BLaER1 (cell line): ENCODE data around the gene KCNC3.

Experiments
- H3K27ac ChIP-seq: shearing (Covaris generic); formaldehyde crosslinking; 2 replicates; pipeline ENCODE4 v1.8.1; 2022
- H3K27me3 ChIP-seq: shearing (Covaris generic); formaldehyde crosslinking; 2 replicates; pipeline ENCODE4 v1.8.1; 2022
- H3K36me3 ChIP-seq: shearing (Covaris generic); formaldehyde crosslinking; 2 replicates; pipeline ENCODE4 v1.8.1; 2022
- H3K4me1 ChIP-seq: shearing (Covaris generic); formaldehyde crosslinking; 2 replicates; pipeline ENCODE4 v1.8.1; 2022
- H3K4me2 ChIP-seq: shearing (Covaris generic); formaldehyde crosslinking; 2 replicates; pipeline ENCODE4 v1.8.1; 2022
- H3K4me3 ChIP-seq: shearing (Covaris generic); formaldehyde crosslinking; 2 replicates; pipeline ENCODE4 v1.8.1; 2022
- H3K9ac ChIP-seq: shearing (Covaris generic); formaldehyde crosslinking; 2 replicates; pipeline ENCODE4 v1.8.1; 2022
- H3K9me3 ChIP-seq: shearing (Covaris generic); formaldehyde crosslinking; 2 replicates; pipeline ENCODE4 v1.8.1; 2022
- H4K20me1 ChIP-seq: shearing (Covaris generic); formaldehyde crosslinking; 2 replicates; pipeline ENCODE4 v1.8.1; 2022
- Cebpa-rat ChIP-seq: shearing (Covaris generic); IDR thresholded peaks from 2 replicates; pipeline ENCODE4 v1.8.1; 2022

The KCNC3 gene

DNA sequence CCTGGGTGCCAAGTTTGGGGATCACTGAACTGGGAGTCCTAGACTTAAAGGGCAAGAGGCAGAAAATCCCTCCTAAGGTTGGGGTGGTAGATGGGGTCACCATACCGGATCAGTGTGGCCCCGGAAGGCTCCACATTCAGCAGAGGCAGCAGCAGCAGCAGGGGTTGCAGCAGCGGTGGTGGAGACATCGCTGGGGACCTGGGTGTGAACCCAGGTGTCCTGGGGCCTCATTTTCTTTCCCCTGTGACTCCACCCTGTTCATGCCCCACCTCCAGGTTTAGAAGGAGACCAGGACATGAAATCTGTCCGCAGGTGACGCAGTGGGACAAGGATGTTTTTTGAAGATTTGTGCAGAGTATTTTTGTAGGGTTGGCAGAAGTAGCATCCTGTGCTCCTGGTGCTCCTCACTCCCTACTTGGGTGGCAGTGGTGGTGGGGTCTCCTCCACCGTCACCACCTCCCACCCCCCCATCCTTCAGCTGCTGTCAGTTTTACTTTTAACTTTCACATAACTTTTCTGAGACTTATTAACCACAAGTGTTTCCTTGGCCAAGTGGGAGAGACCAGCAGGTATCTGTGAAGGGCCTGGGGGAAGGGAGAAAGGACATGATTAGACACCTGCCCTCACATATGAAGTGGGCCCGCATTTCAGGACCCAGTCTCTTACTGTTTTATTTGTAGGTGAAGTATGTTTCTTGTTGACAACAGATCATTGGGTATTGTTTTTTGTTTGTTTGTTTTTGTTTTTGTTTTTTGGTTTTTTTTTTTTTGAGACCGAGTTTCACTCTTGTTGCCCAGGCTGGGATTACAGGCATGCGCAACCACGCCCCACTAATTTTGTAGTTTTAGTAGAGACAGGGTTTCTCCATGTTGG lies 36.5 kb upstream of the KCNC3 start, which contains the start of gene NAPSA:
TSS of gene NAPSA (minus strand) at position 206 of the 873 bp plus-strand sequence. CDS start at position 188, 18 bp downstream.
- no peaks in the 10 kb centered on the region for H3K36me3 ChIP-seq
- peaks cover 11% of the 10 kb centered on the region; the same call in 1 of the 2 replicates for H3K9me3 ChIP-seq
- peak within 1 kb of the TSS; percentile 87 for H3K27ac ChIP-seq
- no peak within 1 kb of the TSS for H3K4me3 ChIP-seq
- H3K4me1 ChIP-seq = peaks cover 77% of the 10 kb centered on the region
- H3K4me2 ChIP-seq = peak within 1 kb of the TSS; percentile 74
- TF ChIP-seq Cebpa-rat = no peak
- no peaks in the 10 kb centered on the region for H4K20me1 ChIP-seq
- peak within 1 kb of the TSS; percentile 55; the same call in 1 of the 2 replicates for H3K9ac ChIP-seq
- no peaks in the 10 kb centered on the region for H3K27me3 ChIP-seq

DNA sequence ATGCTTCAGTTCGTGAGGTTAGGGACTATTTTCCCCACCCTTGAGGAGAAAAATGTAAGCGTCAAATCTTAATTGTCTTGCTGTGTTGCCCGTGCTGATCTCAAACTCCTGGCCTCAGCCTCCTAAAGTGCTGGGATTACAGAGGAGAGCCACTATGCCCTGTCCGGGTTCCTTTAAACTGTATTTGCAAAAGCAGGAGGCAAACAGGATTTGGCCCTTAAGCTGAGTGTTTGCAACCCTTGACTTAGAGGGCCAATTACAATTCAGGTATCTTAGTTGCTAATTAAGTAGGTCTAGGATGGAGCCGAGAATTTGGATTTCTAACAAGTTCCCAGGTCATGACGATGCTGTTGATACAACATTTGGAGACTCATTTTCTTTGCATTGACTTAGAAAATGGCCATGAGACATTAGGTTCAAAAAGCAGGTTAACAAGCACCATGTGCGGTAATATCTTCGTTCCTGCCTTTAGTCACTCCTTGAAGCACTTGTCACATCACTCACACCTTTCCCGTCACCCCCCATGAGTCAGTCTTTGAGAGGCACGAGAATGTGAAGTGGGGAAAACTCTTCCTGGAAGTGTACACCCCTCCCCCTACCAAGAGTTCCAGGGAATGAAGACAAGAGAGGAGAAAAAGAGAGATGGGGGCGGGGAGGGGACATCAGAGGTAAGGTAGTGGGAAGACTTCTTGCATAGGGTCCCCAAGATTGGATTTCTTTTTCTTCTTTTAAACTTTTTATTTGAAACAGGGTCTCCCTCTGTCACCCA lies 33.7 kb upstream of the KCNC3 start:
- no peaks in the 10 kb centered on the region for H4K20me1 ChIP-seq
- H3K9me3 ChIP-seq = peaks cover 11% of the 10 kb centered on the region; the same call in 1 of the 2 replicates
- H3K4me3 ChIP-seq = no peak overlapping the region
- 0 out of 2 replicates have a peak overlapping the region, but pooled peaks have one; percentile 15 for H3K4me2 ChIP-seq
- H3K4me1 ChIP-seq = peaks cover 78% of the 10 kb centered on the region
- no peaks in the 10 kb centered on the region for H3K36me3 ChIP-seq
- no peak for TF ChIP-seq Cebpa-rat
- H3K27ac ChIP-seq = no peak overlapping the region
- no peaks in the 10 kb centered on the region for H3K27me3 ChIP-seq
- H3K9ac ChIP-seq = no peak overlapping the region

DNA sequence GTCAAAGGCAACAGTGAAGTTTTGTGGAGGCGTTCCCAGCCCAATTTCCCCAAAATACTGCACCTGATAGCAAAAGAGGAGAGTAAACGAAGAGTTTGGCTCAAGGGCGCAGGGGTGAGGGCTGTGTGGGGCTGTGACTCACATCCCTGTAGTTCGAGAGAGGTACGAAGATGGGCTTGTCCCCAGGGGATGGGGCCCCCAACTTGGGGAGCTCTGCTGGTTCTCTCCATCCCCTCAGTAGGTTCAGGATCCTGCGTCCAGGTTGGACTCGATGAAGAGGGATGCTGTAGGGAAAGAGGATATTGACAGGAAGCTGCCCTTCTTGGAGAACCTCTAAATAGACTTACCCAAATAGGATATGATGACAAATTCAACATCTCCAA lies 32.8 kb upstream of the KCNC3 start:
- no peak for TF ChIP-seq Cebpa-rat
- no peaks in the 10 kb centered on the region for H4K20me1 ChIP-seq
- H3K27me3 ChIP-seq = no peaks in the 10 kb centered on the region
- H3K36me3 ChIP-seq = no peaks in the 10 kb centered on the region
- no peak overlapping the region for H3K4me3 ChIP-seq
- H3K27ac ChIP-seq = no peak overlapping the region
- no peak overlapping the region for H3K4me2 ChIP-seq
- peaks cover 11% of the 10 kb centered on the region; the same call in 1 of the 2 replicates for H3K9me3 ChIP-seq
- peaks cover 76% of the 10 kb centered on the region for H3K4me1 ChIP-seq
- H3K9ac ChIP-seq = no peak overlapping the region

DNA sequence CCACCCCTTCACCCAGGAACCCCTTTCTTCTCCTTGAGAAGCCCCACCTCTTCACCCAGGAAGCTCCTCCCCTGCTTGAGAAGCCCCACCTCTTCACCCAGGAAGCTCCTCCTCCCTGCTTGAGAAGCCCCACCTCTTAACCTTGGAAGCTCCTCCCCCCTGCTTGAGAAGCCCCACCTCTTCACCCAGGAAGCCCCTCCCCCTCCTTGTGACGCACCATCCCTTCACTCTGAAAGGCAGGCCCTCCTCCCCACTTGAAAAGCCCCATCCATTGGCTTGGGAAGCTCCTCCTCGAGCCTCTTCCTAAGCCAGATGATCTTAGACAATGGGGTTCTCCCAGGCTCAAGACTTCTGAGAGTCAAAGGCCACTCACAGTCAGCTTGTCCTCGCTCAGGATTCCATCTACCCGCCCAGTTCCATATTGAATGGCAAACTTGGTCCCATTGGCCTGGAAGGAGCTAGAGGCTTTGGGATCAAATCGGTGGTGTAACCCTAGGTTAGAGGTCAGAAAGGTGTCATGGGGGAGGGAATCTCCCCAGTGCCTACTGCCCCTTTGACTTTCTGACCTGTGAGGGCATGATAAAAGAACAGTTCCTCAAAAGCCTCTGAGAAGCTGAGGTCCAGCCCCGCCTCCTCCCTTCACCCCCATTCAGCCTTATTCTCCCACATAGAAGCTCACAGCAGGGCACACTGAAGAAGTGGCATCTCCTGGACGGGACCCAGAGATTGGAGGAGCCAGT lies 32.3 kb upstream of the KCNC3 start:
- no peaks in the 10 kb centered on the region for H3K27me3 ChIP-seq
- H4K20me1 ChIP-seq = no peaks in the 10 kb centered on the region
- no peak for TF ChIP-seq Cebpa-rat
- H3K36me3 ChIP-seq = no peaks in the 10 kb centered on the region
- H3K4me2 ChIP-seq = no peak overlapping the region
- H3K9me3 ChIP-seq = peaks cover 11% of the 10 kb centered on the region; the same call in 1 of the 2 replicates
- no peak overlapping the region for H3K27ac ChIP-seq
- H3K4me1 ChIP-seq = peaks cover 76% of the 10 kb centered on the region
- no peak overlapping the region for H3K9ac ChIP-seq
- H3K4me3 ChIP-seq = no peak overlapping the region

DNA sequence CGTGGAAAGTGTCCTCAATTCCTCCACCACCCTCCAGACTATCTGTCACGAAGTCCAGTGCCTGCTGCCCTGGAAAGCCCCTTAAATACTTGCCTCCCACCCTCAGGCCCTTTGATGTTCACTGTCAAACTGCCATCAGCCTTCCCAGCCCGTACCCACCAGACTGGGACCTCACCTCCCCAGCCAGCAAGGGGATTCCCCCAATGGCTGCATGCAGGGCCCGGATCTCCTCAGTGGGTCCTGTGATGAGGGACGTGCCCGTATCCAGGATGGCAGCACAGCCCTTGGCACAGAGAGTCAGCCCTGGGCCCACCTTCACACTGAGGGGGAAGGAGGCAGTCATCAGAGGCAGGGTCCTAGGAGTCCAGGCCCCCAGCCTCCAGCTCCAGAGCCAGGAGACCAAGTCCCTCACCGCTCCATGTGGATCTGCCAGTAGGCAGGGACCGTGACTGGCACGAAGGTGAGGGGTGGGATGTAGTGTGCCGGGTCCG lies 30.2 kb upstream of the KCNC3 start:
- Histone ChIP-seq H3K36me3 (no peaks in the 10 kb centered on the region), H3K4me1 (peaks cover 59% of the 10 kb centered on the region), H3K9ac (no peak overlapping the region), H3K4me3 (no peak overlapping the region), H3K9me3 (peaks cover 11% of the 10 kb centered on the region; the same call in 1 of the 2 replicates), H3K4me2 (peak overlapping the region; percentile 20), H3K27me3 (no peaks in the 10 kb centered on the region), H4K20me1 (no peaks in the 10 kb centered on the region), H3K27ac (no peak overlapping the region)
- TF ChIP-seq Cebpa-rat = no peak

DNA sequence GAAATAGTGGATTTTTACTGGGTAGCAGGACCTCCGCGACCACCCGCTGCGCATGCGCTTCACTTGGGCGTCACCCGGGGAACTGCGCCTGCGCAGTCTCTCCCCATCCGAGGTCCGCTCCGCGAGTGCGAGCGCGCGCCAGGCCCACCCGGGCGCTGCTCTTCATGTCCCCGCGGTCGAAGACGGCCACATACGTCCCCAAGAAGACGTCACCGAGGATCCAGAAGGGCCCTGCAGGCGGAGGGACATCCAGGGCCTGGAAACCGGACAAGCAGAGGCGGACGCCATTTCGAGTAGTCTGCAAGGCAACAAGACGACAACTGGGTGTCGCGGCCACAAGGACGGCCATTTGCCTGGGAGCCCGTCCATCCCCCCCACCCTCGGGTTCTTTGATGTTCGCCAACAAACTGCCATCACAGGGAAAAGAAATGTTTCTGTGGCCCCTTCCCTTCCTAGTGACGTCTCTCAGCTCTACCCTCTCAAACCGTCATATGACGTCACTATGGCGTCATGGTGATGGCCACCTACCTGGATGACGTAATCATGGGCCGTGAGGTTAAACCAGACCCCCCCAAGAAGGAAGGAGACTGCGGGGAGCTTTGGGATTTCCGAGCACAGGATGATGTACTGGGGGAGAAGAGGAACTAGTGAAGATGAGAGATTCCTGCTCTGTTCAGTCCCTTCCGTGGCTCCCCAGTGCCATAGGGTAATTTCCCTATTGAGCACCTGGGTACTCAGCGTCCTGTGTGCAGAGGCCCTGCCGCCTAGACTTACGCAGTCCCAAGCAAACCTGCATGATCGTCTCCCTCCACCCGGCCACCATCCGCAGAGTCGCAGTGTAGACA lies 29.5 kb upstream of the KCNC3 start:
- H3K36me3 ChIP-seq = no peaks in the 10 kb centered on the region
- no peak overlapping the region for H3K4me3 ChIP-seq
- H3K9ac ChIP-seq = no peak overlapping the region
- no peak for TF ChIP-seq Cebpa-rat
- peaks cover 53% of the 10 kb centered on the region for H3K4me1 ChIP-seq
- H3K9me3 ChIP-seq = peaks cover 7% of the 10 kb centered on the region; the same call in 1 of the 2 replicates
- H3K4me2 ChIP-seq = peak overlapping the region; percentile 20
- no peaks in the 10 kb centered on the region for H4K20me1 ChIP-seq
- H3K27me3 ChIP-seq = no peaks in the 10 kb centered on the region
- no peak overlapping the region for H3K27ac ChIP-seq

DNA sequence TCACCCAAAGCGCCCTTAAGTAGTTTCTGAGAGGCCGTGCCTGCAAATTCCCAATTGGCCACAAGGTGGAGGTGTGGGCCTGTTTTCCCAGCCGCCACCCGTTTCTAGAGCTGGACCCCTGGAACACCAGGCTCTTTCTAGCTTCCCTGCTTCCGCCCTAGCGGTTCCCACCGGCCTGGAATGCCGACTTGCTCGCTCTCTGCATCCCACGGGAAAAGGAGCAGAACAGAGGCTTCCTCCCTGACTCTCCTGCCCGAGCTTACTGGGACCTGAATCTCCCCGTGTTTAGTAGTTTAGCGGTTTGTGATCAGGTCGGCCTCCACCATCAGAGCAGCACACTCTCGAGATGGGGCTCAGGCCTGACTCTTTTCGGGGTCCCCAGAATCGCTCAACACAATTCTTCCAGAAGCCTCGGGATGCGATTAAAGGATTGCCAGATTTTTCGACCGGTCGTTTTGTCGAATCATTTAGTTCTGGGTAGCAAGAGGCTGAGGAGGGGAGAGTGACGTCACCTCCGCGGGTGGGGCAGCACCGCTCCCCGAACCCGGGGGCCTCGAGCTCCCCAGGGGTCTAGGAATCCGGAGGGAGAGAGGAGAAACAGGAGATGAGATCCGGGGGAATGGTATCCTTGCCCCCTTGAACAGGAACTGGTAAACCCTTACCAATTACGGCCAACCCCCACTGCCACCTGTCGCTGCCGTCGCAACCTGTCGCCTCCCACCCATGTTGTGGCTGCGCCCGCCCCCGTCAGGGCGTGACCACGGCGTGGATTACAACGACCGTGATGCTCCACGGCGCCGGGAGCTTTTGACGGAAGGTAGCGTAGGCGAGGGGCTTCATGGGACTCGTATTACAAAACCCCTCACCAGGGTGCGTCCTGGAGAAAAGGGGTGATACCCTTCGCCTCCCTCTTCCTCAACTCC lies 28.3 kb upstream of the KCNC3 start:
- peak overlapping the region; percentile 67 for H3K9ac ChIP-seq

More for the DNA sequence above, 28.3 kb upstream of the KCNC3 start:
- Histone ChIP-seq H3K27me3 (no peaks in the 10 kb centered on the region), H3K4me3 (peak overlapping the region; percentile 67), H3K4me1 (peaks cover 41% of the 10 kb centered on the region), H3K4me2 (peak overlapping the region; percentile 95), H3K36me3 (no peaks in the 10 kb centered on the region), H3K27ac (peak overlapping the region; percentile 32), H4K20me1 (no peaks in the 10 kb centered on the region), H3K9me3 (peaks cover 6% of the 10 kb centered on the region; the same call in 1 of the 2 replicates)
- no peak for TF ChIP-seq Cebpa-rat
